Testis (tissue), 2 donors: ENCODE data around the gene FGF23.

Experiments used
- CTCF ChIP-seq, 3 experiments: fragments of 450-650 bp in 2 of 3; fragments of 200-600 bp in 1 of 3; sonication (generic) in 1 of 3; IDR thresholded peaks; one replicate each; pipeline ENCODE4 v1.5.1; 2016 to 2019; ENCODE audit warnings: antibody characterized with exemption in 3 of 3, mild to moderate bottlenecking in 2 of 3, moderate library complexity in 1 of 3
- POLR2A ChIP-seq: fragments of 450-650 bp; IDR thresholded peaks from one replicate; pipeline ENCODE4 v1.6.1; 2017; ENCODE audit warnings: antibody characterized with exemption, mild to moderate bottlenecking, moderate library complexity

GRCh38 chr12:4383304-4383865 is 3.9 kb upstream of the FGF23 start:
- TF ChIP-seq CTCF (IDR thresholded peaks at IDR 0.05) (no peak), POLR2A (no peak)
